Esophagus muscularis mucosa (tissue), 4 donors: Measurements from ENCODE around the gene SPRED2. TPM values are rescaled to one million over a fixed set of nuclear protein-coding genes. Genes with fewer than 3 reads are reported as not detected.

Experiments used
- DNase-seq: peaks from one replicate; pipeline ENCODE4 v3.0.0-alpha.2; 2017; ENCODE audit errors: extremely low spot score
- H3K27ac ChIP-seq, 4 donors: fragments of 200-600 bp; sonication (generic); replicated peaks in 1 of 4; 1 replicate in 3 of 4; 2 replicates in 1 of 4; pipeline ENCODE4 v1.5.1; 2016 to 2019; ENCODE audit warnings: mild to moderate bottlenecking in 1 of 4
- H3K27me3 ChIP-seq, 4 donors: fragments of 200-600 bp; sonication (generic); one replicate each; pipeline versions ENCODE4 v1.5.1 to v1.6.0; 2016 to 2019
- H3K36me3 ChIP-seq, 4 donors: fragments of 200-600 bp; sonication (generic); one replicate each; pipeline ENCODE4 v1.5.1; 2016 to 2019
- H3K4me1 ChIP-seq, 4 donors: fragments of 200-600 bp; sonication (generic); one replicate each; pipeline ENCODE4 v1.5.1; 2016 to 2019
- H3K4me3 ChIP-seq, 4 donors: fragments of 200-600 bp; sonication (generic); 1 replicate in 2 of 4; 2 replicates in 2 of 4; pipeline ENCODE4 v1.5.1; 2016 to 2019; ENCODE audit warnings: mild to moderate bottlenecking in 4 of 4, moderate library complexity in 1 of 4
- H3K9me3 ChIP-seq, 4 donors: fragments of 200-600 bp; sonication (generic); 1 replicate in 3 of 4; 2 replicates in 1 of 4; pipeline ENCODE4 v1.5.1; 2016 to 2019
- CTCF ChIP-seq, 3 experiments: fragments of 200-600 bp in 2 of 3; fragments of 450-650 bp in 1 of 3; sonication (generic) in 2 of 3; IDR thresholded peaks; one replicate each; pipeline ENCODE4 v1.5.1; 2017 to 2019; ENCODE audit warnings: antibody characterized with exemption in 3 of 3, mild to moderate bottlenecking in 2 of 3, moderate library complexity in 1 of 3
- EP300 ChIP-seq: sonication (generic); formaldehyde crosslinking; IDR thresholded peaks from one replicate; pipeline ENCODE4 v1.6.1; 2017; ENCODE audit warnings: antibody characterized with exemption
- POLR2A ChIP-seq: fragments of 450-650 bp; IDR thresholded peaks from one replicate; pipeline ENCODE4 v1.6.1; 2017; ENCODE audit warnings: antibody characterized with exemption, moderate library complexity, mild to moderate bottlenecking, low read depth
- POLR2AphosphoS5 ChIP-seq, 2 donors: sonication (generic); formaldehyde crosslinking; IDR thresholded peaks; one replicate each; pipeline ENCODE4 v1.6.1; 2017; ENCODE audit warnings: antibody characterized with exemption in 2 of 2
- WGBS: methylation state at CpG from one replicate; pipeline ENCODE4 v1.1.5; 2018; 5-methylcytosine and 5-hydroxymethylcytosine counted together
- intact Hi-C: fragments of 100-400 bp; cut with DNase I; formaldehyde crosslinking; loops from one replicate; pipeline ENCODE4 v1.15.1; 2023
- total RNA-seq, 4 donors: library from RNA; depleted of rRNA; stranded (reverse); fragments of >200 nt; gene quantifications; one replicate each; pipeline versions ENCODE4 v1.1.0 to v1.2.1, GENCODE V29; 2016

Gene SPRED2
- total RNA-seq, 4 donors from 2014 or later: 17.4 to 25.6 (median 18.7) TPM

GRCh38 chr2:65316072-65316471, 116.3 kb downstream of the SPRED2 start:
- peak; percentile 94 for DNase-seq
- intact Hi-C loops: no loop called here
- 70% methylated on average over 6 of the region's 6 CpGs for WGBS
- Histone ChIP-seq H3K27me3 (no peaks in the 10 kb centered on the region), H3K27ac (peak overlapping the region; percentile 28 to 65 (median 38)), H3K36me3 (peaks cover 13 to 60% (median 54%) of the 10 kb centered on the region in 4 donors), H3K9me3 (no peaks in the 10 kb centered on the region), H3K4me1 (peaks cover 3 to 16% (median 13%) of the 10 kb centered on the region in 4 donors), H3K4me3 (no peak overlapping the region)
- no peak for TF ChIP-seq POLR2A
- TF ChIP-seq POLR2AphosphoS5 (IDR thresholded peaks at IDR 0.05): no peak
- TF ChIP-seq EP300: no peak
- no peak for TF ChIP-seq CTCF (IDR thresholded peaks at IDR 0.05)

GRCh38 chr2:65314801-65315441, 117.5 kb downstream of the SPRED2 start:
- Histone ChIP-seq H3K27ac (no peak overlapping the region), H3K4me1 (peaks cover 9 to 19% (median 17%) of the 10 kb centered on the region in 4 donors), H3K4me3 (no peak overlapping the region), H3K9me3 (no peaks in the 10 kb centered on the region), H3K27me3 (no peaks in the 10 kb centered on the region), H3K36me3 (peaks cover 13 to 66% (median 52%) of the 10 kb centered on the region in 4 donors)
- WGBS: 82% methylated on average over 8 of the region's 8 CpGs
- DNase-seq: no peak
- intact Hi-C loops: no loop called here
- TF ChIP-seq CTCF (IDR thresholded peaks at IDR 0.05) (no peak), POLR2A (no peak), POLR2AphosphoS5 (IDR thresholded peaks at IDR 0.05) (no peak), EP300 (no peak)

- no peak for DNase-seq
- TF ChIP-seq CTCF (IDR thresholded peaks at IDR 0.05): no peak
- no peak for TF ChIP-seq EP300
- TF ChIP-seq POLR2AphosphoS5 (IDR thresholded peaks at IDR 0.05): no peak
- no peak for TF ChIP-seq POLR2A
These were observed 118.5 kb downstream of the SPRED2 start for GRCh38 chr2:65313954-65314256.

GRCh38 chr2:65313126-65313953, 119.1 kb downstream of the SPRED2 start:
- intact Hi-C loops: no loop called here
- peaks cover 16 to 32% (median 24%) of the 10 kb centered on the region in 4 donors for H3K4me1 ChIP-seq
- no peaks in the 10 kb centered on the region for H3K27me3 ChIP-seq
- H3K9me3 ChIP-seq: no peaks in the 10 kb centered on the region
- 90% methylated on average over 52 of the region's 52 CpGs for WGBS
- no peak for DNase-seq
- TF ChIP-seq POLR2AphosphoS5 (IDR thresholded peaks at IDR 0.05): no peak
- no peak for TF ChIP-seq EP300
- no peak for TF ChIP-seq CTCF (IDR thresholded peaks at IDR 0.05)
- TF ChIP-seq POLR2A: no peak
- no peak overlapping the region for H3K4me3 ChIP-seq
- peak overlapping the region in 2 of 4 donors; percentile 8 to 39 for H3K27ac ChIP-seq
- peaks cover 13 to 66% (median 52%) of the 10 kb centered on the region in 4 donors for H3K36me3 ChIP-seq

More at GRCh38 chr2:65313954-65314256, 118.5 kb downstream of the SPRED2 start:
- H3K27me3 ChIP-seq: no peaks in the 10 kb centered on the region
- H3K9me3 ChIP-seq: no peaks in the 10 kb centered on the region
- no peak overlapping the region for H3K27ac ChIP-seq
- WGBS: 97% methylated on average over 24 of the region's 24 CpGs
- H3K4me3 ChIP-seq: no peak overlapping the region
- intact Hi-C loops: no loop called here
- H3K36me3 ChIP-seq: peaks cover 13 to 66% (median 52%) of the 10 kb centered on the region in 4 donors
- peaks cover 16 to 28% (median 24%) of the 10 kb centered on the region in 4 donors for H3K4me1 ChIP-seq
